WI38 (cell line): ENCODE results near the gene RAB40C.

ENCODE experiments used
- H3K4me3 ChIP-seq: 2 replicates; pipeline ENCODE4 v1.5.1; 2011; ENCODE audit warnings: low read depth, mild to moderate bottlenecking, control low read depth, low read length
- TF ChIP-seq, protein P1 (sequence below): IDR thresholded peaks from 2 replicates; pipeline ENCODE4 v1.5.1; 2012; ENCODE audit warnings: low read depth, mild to moderate bottlenecking, control low read depth, low read length

Gene RAB40C

DNA sequence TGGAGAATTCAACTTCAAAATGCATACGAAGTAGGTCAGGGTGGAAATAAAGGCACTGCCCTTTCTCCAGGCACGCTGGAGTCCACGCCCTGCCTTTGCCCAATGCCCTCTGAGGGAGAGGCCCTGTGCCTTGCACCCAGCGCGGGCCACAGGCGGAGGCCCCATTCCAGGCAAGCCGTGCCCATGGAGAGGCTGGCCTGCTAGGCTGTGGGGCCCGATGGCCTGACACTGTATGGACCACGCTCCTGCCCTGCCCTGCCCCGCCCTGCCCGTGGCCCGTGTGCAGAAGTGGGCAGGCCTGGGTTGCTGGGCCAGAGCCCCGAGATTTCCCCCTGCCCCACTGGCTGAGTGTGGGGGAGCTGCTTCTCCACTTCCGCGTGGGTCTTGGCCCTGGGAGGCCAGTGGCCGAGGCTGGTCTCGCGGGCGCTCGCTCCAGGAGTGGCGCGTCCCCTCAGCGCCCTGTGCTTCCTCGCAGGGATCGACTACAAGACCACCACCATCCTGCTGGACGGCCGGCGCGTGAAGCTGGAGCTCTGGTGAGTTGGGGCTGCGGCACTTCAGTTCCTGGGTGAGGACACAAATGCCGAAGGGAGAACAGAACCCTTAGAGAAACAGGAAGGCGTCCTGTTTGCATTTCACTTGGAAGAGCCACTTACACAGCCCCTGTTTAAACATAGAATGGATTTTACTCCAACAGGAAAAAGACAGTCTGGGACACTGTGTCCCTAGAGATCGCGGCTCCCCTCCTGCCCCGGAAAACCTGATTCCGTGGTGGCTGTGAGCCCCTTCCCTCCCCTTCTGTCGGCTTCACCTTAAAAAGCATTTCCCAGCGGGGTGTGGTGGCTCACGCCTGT lies 27.1 kb downstream of the RAB40C start:
- H3K4me3 ChIP-seq = no peak overlapping the region
- TF ChIP-seq, protein P1, sequence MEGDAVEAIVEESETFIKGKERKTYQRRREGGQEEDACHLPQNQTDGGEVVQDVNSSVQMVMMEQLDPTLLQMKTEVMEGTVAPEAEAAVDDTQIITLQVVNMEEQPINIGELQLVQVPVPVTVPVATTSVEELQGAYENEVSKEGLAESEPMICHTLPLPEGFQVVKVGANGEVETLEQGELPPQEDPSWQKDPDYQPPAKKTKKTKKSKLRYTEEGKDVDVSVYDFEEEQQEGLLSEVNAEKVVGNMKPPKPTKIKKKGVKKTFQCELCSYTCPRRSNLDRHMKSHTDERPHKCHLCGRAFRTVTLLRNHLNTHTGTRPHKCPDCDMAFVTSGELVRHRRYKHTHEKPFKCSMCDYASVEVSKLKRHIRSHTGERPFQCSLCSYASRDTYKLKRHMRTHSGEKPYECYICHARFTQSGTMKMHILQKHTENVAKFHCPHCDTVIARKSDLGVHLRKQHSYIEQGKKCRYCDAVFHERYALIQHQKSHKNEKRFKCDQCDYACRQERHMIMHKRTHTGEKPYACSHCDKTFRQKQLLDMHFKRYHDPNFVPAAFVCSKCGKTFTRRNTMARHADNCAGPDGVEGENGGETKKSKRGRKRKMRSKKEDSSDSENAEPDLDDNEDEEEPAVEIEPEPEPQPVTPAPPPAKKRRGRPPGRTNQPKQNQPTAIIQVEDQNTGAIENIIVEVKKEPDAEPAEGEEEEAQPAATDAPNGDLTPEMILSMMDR = no peak

DNA sequence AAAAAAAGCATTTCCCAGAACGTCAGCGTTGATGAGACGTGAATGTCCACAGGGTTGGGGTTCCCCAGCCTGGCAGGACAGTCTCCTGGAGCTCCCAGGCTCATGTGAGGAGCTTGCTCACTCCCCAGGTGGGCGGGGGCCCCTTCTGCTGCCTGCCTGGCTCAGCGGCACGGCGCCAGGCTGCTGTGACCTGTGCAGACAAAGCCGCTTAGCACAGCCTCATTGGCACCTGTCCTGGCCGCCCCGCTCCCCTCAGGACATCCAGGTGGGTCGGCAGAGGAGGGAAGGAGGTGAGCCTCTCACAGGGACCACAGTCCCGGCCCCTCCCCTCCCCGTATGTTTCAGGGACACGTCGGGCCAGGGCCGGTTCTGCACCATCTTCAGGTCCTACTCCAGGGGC lies 28.0 kb downstream of the RAB40C start:
- no peak overlapping the region for H3K4me3 ChIP-seq
- TF ChIP-seq, protein P1 = no peak

DNA sequence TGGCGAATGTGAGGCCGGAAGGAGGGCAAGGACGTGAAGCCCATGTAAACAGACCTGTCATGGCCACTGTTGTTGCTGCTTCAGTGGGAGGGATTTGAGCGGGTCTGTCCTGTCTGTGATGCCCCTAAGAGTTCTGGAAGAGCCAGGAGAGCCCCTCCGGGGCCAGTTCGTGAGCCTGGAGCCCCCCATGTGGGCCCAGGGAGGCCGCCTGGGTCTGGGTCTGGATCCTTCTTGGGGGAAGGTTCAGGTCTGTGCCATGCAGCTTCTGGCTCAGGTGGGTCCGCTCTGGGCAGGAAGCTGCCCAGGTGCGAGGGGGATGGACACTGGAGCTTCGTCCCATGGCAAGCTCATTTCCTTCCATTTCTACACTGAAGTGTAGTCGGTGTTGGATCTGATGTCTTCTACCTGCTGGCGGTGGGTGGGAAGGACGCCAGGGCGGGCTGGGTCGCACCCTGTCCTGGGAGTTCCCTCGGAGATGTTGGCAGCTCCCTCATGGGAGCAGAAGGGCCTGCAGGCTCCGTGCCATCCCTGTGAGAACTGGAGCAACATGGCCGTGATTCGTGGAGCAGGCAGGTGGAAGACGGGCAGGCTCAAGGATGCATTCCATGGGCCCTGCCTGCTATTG lies 29.7 kb downstream of the RAB40C start:
- TF ChIP-seq, protein P1 = no peak
- no peak overlapping the region for H3K4me3 ChIP-seq

- H3K4me3 ChIP-seq = no peak overlapping the region
- TF ChIP-seq, protein P1 = no peak
These were observed 31.0 kb downstream of the RAB40C start for GRCh38 chr16:620700-621525.

DNA sequence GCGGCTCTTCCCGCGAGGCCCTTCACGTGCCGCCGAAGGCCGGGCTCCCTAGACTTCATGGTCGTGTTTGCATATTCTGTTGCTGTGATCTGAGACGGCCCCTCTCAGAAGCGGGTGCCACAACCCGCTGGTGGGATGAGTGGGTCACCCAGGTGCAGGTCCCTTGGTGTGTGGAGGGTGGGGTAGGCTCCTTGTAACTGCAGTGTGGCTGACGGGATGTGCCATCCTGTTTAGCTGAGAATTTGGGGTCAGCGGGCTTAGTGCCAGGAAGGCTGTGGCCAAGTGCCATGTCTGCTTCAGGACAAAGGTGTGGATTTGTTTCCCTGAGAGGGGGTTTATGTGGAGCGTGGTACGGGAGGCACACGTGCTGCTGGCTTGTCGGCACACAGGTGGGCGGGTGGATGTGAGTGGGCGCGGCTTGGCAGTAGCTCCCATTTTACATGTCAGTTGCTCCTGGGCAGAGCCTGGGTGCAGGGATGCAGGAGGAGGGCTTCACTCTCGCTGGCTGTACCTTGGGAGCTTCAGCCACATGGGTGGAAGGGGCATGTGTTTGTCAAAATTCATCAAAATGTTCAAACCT lies 31.8 kb downstream of the RAB40C start:
- TF ChIP-seq, protein P1 = no peak
- no peak overlapping the region for H3K4me3 ChIP-seq

DNA sequence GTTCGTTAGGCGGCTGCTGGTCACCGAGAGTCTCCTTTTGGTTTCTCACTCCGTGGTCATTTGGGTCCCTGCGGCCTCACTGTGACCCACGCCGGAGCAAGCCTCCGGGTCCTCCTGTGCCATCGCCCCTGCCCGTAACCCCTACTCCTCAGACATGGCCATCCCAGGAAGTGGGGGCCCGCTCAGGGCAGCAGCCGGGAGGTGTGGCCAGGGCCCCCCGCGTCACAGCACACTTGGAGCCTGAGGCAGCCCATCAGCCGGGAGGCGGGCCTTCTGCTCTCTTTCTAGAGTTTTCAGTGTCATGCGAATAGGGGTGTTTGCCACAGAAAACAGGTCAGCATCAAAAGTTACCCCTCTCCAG lies 33.0 kb downstream of the RAB40C start:
- TF ChIP-seq, protein P1 = no peak
- no peak overlapping the region for H3K4me3 ChIP-seq
